GM12801 (cell line): Measurements from ENCODE around the gene BAIAP2.

Source experiments
- CTCF ChIP-seq: IDR thresholded peaks from one replicate; pipeline ENCODE4 v1.5.1; 2011; ENCODE audit warnings: control low read depth; ENCODE audit not compliant: insufficient read length; ENCODE audit errors: extremely low read depth

BAIAP2 gene

DNA sequence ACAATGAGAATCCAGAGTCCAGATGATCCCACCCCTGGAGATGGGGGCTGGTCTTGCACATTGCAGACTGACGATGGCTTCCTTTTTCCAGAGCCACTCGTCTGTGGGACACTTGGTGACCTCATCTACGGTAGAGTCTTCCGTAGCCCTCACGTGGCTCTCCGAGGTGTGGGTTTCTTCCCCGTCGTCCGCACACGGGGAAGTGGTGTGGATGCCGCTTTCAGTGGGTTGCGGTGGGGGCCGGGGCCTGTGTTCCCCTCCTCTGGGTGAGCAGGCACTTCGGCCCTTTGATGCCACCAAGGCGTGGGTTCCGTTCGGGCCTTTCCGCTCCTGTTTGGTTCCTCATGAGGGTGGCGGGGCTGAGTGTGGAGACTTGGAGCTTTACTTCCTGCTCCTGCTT is 21.4 kb downstream of the BAIAP2 start:
- TF ChIP-seq CTCF: no peak

GRCh38 chr17:81057079-81057730 is 22.3 kb downstream of the BAIAP2 start:
- TF ChIP-seq CTCF: no peak

GRCh38 chr17:81057777-81058176 is 22.8 kb downstream of the BAIAP2 start:
- TF ChIP-seq CTCF: no peak

DNA sequence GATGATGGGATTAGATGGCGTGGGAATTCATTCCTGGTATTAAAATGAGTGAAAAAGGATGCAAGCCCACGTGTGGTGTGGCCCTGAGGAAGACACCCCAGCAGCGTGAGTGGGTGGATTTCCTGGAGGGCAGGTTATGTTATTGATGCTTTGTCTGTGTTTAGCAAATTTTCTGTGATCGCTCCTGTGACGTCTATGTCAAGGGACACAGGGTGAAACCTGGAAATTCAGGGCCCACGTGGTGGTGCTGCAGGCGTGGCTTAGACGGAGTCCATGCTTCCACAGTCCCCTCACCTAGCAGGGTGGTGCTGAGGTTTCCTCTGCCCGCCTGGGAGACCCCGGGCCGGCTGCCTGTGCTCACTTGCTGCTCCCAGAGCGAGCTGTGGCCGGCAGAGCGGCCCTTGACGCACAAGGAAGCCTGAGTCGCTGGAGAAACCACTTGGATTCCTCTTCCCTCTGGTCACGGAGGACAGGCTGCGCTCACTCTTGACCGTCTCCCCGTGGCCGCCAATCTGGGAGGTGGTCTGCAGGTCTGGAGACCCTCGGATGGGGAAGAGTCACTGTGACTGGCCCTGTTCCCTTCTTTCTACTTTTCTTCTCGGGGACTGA is 23.4 kb downstream of the BAIAP2 start:
- TF ChIP-seq CTCF: no peak

DNA sequence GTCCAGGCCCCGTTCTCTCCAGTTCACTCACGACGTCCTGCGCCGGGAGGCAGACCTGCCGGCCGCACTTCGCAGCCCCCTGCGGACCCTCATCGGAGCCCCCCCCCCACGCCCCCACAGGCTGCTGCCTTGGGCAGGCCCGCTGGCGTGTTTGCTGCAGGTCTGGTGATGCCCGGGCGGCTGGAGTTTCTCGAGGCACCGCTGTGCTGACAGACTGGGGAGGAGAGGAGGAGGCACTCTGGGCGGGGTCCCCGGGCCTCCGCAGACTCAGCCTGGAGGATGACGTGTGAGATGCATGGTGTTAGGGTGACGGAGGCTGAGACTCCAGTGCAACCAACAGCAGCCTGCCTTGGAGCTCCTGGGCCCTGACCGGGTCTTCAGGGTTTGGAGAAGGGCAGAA is 24.1 kb downstream of the BAIAP2 start:
- TF ChIP-seq CTCF: no peak

GRCh38 chr17:81060416-81060815 is 25.5 kb downstream of the BAIAP2 start:
- TF ChIP-seq CTCF: no peak

GRCh38 chr17:81061027-81061735 is 26.2 kb downstream of the BAIAP2 start:
- no peak for TF ChIP-seq CTCF
